H9 (cell line): ENCODE results near the gene GPR52. TPM values are rescaled to one million over a fixed set of nuclear protein-coding genes. Genes with fewer than 3 reads are reported as not detected.

ENCODE experiments used
- DNase-seq: peaks from one replicate; pipeline ENCODE4 v3.0.0-alpha.2; 2017
- H2AFZ ChIP-seq: one replicate; pipeline ENCODE4 v1.6.1; 2013; ENCODE audit warnings: mild to moderate bottlenecking, low read length, control low read depth, moderate library complexity
- H2AK5ac ChIP-seq: 2 replicates; pipeline ENCODE4 v1.6.1; 2013; ENCODE audit warnings: low read length, control low read depth, mixed read lengths; ENCODE audit not compliant: insufficient read length
- H2BK120ac ChIP-seq: one replicate; pipeline ENCODE4 v1.6.1; 2013; ENCODE audit warnings: low read depth, mild to moderate bottlenecking, low read length, control low read depth, inconsistent platforms; ENCODE audit not compliant: poor library complexity, severe bottlenecking
- H2BK12ac ChIP-seq: 2 replicates; pipeline ENCODE4 v1.6.1; 2013; ENCODE audit warnings: low read length, control low read depth, mixed read lengths, low read depth; ENCODE audit not compliant: insufficient read length
- H2BK15ac ChIP-seq: 2 replicates; pipeline ENCODE4 v1.6.1; 2013; ENCODE audit warnings: low read depth, low read length, control low read depth
- H2BK20ac ChIP-seq: one replicate; pipeline ENCODE4 v1.6.1; 2013; ENCODE audit warnings: low read depth, mild to moderate bottlenecking, low read length, control low read depth, inconsistent platforms; ENCODE audit not compliant: poor library complexity, severe bottlenecking
- H2BK5ac ChIP-seq: 2 replicates; pipeline ENCODE4 v1.6.1; 2013; ENCODE audit warnings: low read length, control low read depth, mixed read lengths; ENCODE audit not compliant: insufficient read length
- H3K14ac ChIP-seq: 2 replicates; pipeline ENCODE4 v1.6.1; 2013; ENCODE audit warnings: low read length, control low read depth; ENCODE audit not compliant: insufficient read depth
- H3K18ac ChIP-seq: 2 replicates; pipeline ENCODE4 v1.6.1; 2013; ENCODE audit warnings: low read depth, mild to moderate bottlenecking, mixed read lengths, low read length, control low read depth; ENCODE audit not compliant: insufficient read length
- H3K23ac ChIP-seq: 2 replicates; pipeline ENCODE4 v1.6.1; 2013; ENCODE audit warnings: low read length, control low read depth, mixed read lengths, low read depth; ENCODE audit not compliant: insufficient read length
- H3K23me2 ChIP-seq: 2 replicates; pipeline ENCODE4 v1.6.1; 2013; ENCODE audit warnings: low read depth, mild to moderate bottlenecking, mixed read lengths, low read length, control low read depth; ENCODE audit not compliant: insufficient read length, poor library complexity, severe bottlenecking
- H3K27ac ChIP-seq: 2 replicates; pipeline ENCODE4 v1.5.1; 2013; ENCODE audit warnings: low read length, control low read depth, mixed read lengths, low read depth; ENCODE audit not compliant: insufficient read length
- H3K27me3 ChIP-seq: 2 replicates; pipeline ENCODE4 v1.6.1; 2013; ENCODE audit warnings: low read length, control low read depth, inconsistent platforms; ENCODE audit not compliant: insufficient read depth
- H3K4ac ChIP-seq: 2 replicates; pipeline ENCODE4 v1.6.1; 2013; ENCODE audit warnings: low read depth, mild to moderate bottlenecking, control low read depth, inconsistent platforms, low read length, moderate library complexity
- H3K4me1 ChIP-seq: 2 replicates; pipeline ENCODE4 v1.6.1; 2013; ENCODE audit warnings: low read length, control low read depth, inconsistent platforms; ENCODE audit not compliant: insufficient read depth
- H3K4me2 ChIP-seq: 2 replicates; pipeline ENCODE4 v1.6.1; 2013; ENCODE audit warnings: low read length, control low read depth, mixed read lengths; ENCODE audit not compliant: insufficient read length, insufficient read depth
- H3K56ac ChIP-seq: 2 replicates; pipeline ENCODE4 v1.6.1; 2013; ENCODE audit warnings: low read depth, mild to moderate bottlenecking, mixed read lengths, low read length, control low read depth; ENCODE audit not compliant: insufficient read length
- H3K79me1 ChIP-seq: 2 replicates; pipeline ENCODE4 v1.6.1; 2013; ENCODE audit warnings: low read depth, mild to moderate bottlenecking, moderate library complexity, low read length, control low read depth, inconsistent platforms; ENCODE audit not compliant: insufficient read depth, poor library complexity, severe bottlenecking
- H3K79me2 ChIP-seq: 2 replicates; pipeline ENCODE4 v1.6.1; 2013; ENCODE audit warnings: low read length, control low read depth, inconsistent platforms; ENCODE audit not compliant: insufficient read depth
- H3K9ac ChIP-seq: 2 replicates; pipeline ENCODE4 v1.6.1; 2013; ENCODE audit warnings: low read length, control low read depth, mixed read lengths; ENCODE audit not compliant: insufficient read length; ENCODE audit errors: extremely low read depth
- H3K9me3 ChIP-seq: one replicate; pipeline ENCODE4 v1.6.1; 2013; ENCODE audit warnings: low read depth, low read length, inconsistent platforms; ENCODE audit not compliant: control insufficient read depth
- H3T11ph ChIP-seq: one replicate; pipeline ENCODE4 v1.6.1; 2013; ENCODE audit warnings: mild to moderate bottlenecking, low read length, control low read depth, inconsistent platforms
- H4K20me1 ChIP-seq: one replicate; pipeline ENCODE4 v1.6.1; 2013; ENCODE audit not compliant: control insufficient read depth, insufficient read length, insufficient read depth
- H4K5ac ChIP-seq: 2 replicates; pipeline ENCODE4 v1.6.1; 2013; ENCODE audit warnings: low read depth, mild to moderate bottlenecking, mixed read lengths, low read length, control low read depth; ENCODE audit not compliant: insufficient read length
- H4K8ac ChIP-seq: replicated peaks from 2 replicates; pipeline ENCODE4 v1.6.1; 2013; ENCODE audit warnings: low read length, control low read depth, mixed read lengths, low read depth; ENCODE audit not compliant: insufficient read length
- H4K91ac ChIP-seq: 2 replicates; pipeline ENCODE4 v1.6.1; 2013; ENCODE audit warnings: low read depth, mild to moderate bottlenecking, moderate library complexity, mixed read lengths, low read length, control low read depth; ENCODE audit not compliant: insufficient read length
- H3K27ac Mint-ChIP-seq, 3 experiments: 2 replicates in 2 of 3; 3 replicates in 1 of 3; pipeline ENCODE4 v1.8.0; 2020 to 2021; ENCODE audit warnings: mixed read lengths in 3 of 3, mild to moderate bottlenecking in 1 of 3, moderate library complexity in 1 of 3
- H3K27me3 Mint-ChIP-seq: 2 replicates; pipeline ENCODE4 v1.8.0; 2021; ENCODE audit warnings: low read depth, mild to moderate bottlenecking, moderate library complexity, mixed read lengths
- H3K36me3 Mint-ChIP-seq, 3 experiments: 2 replicates in 2 of 3; 3 replicates in 1 of 3; pipeline ENCODE4 v1.8.0; 2020 to 2021; ENCODE audit warnings: low read depth in 3 of 3, mixed read lengths in 3 of 3; ENCODE audit not compliant: insufficient read depth in 1 of 3
- H3K4me1 Mint-ChIP-seq, 2 experiments: 2 replicates each; pipeline ENCODE4 v1.8.0; 2020; ENCODE audit warnings: mixed read lengths in 2 of 2
- H3K4me3 Mint-ChIP-seq, 2 experiments: 2 replicates in 1 of 2; 3 replicates in 1 of 2; pipeline ENCODE4 v1.8.0; 2020 to 2021; ENCODE audit warnings: mild to moderate bottlenecking in 2 of 2, mixed read lengths in 2 of 2, moderate library complexity in 1 of 2
- H3K9me3 Mint-ChIP-seq, 2 experiments: 2 replicates in 1 of 2; 3 replicates in 1 of 2; pipeline ENCODE4 v1.8.0; 2020; ENCODE audit warnings: mild to moderate bottlenecking in 2 of 2, mixed read lengths in 2 of 2, moderate library complexity in 1 of 2
- CTCF ChIP-seq: fragments of 200-600 bp; sonication (generic); conservative IDR thresholded peaks from 3 replicates; pipeline ENCODE4 v1.8.0; 2021; ENCODE audit warnings: antibody characterized with exemption, mild to moderate bottlenecking
- WGBS: extraction: QIAGEN DNeasy Blood & Tissue Kit; methylation state at CpG from one replicate; pipeline ENCODE4 v1.1.7; 2013; ENCODE audit warnings: missing lambda C conversion rate, low lambda C conversion rate, mixed read lengths; ENCODE audit not compliant: insufficient read length; ENCODE audit errors: extremely low coverage; 5-methylcytosine and 5-hydroxymethylcytosine counted together
- total RNA-seq: library from RNA; stranded (reverse); gene quantifications from 2 replicates; pipeline ENCODE4 v1.2.1, GENCODE V29; 2021

GPR52 gene
- total RNA-seq, 1 experiment from 2014 or later = 0.28 TPM

- no peaks in the 10 kb centered on the region for H4K20me1 ChIP-seq
- no peak overlapping the region for H2BK20ac ChIP-seq
- H3K18ac ChIP-seq = no peak overlapping the region
- no peaks in the 10 kb centered on the region for H3K79me2 ChIP-seq
- H3K4ac ChIP-seq = no peak overlapping the region
- H3K23ac ChIP-seq = no peak overlapping the region
- no peak overlapping the region for H3T11ph ChIP-seq
- no peak overlapping the region for H2BK15ac ChIP-seq
- H3K14ac ChIP-seq = no peak overlapping the region
- H3K27me3 ChIP-seq = no peaks in the 10 kb centered on the region
- H3K79me1 ChIP-seq = no peaks in the 10 kb centered on the region
- no peak for DNase-seq
- H3K4me1 ChIP-seq = no peaks in the 10 kb centered on the region
- H2AFZ ChIP-seq = no peak overlapping the region
- no peaks in the 10 kb centered on the region for H3K4me1 Mint-ChIP-seq
- H4K91ac ChIP-seq = no peak overlapping the region
- TF ChIP-seq CTCF = no peak
- H3K4me3 Mint-ChIP-seq = no peak overlapping the region
- H3K36me3 Mint-ChIP-seq = no peaks in the 10 kb centered on the region
- no peak overlapping the region for H3K27ac ChIP-seq
- no CpG with 5 or more reads among the region's 2 CpGs for WGBS
- H3K4me2 ChIP-seq = no peak overlapping the region
- no peaks in the 10 kb centered on the region for H3K9me3 Mint-ChIP-seq
- no peak overlapping the region for H3K56ac ChIP-seq
- H3K27me3 Mint-ChIP-seq = no peaks in the 10 kb centered on the region
- H2BK5ac ChIP-seq = no peak overlapping the region
- no peak overlapping the region for H4K5ac ChIP-seq
- H2AK5ac ChIP-seq = no peak overlapping the region
- H3K9me3 ChIP-seq = no peaks in the 10 kb centered on the region
- H2BK12ac ChIP-seq = no peak overlapping the region
- H3K23me2 ChIP-seq = no peaks in the 10 kb centered on the region
- no peak overlapping the region for H2BK120ac ChIP-seq
- H3K27ac Mint-ChIP-seq = peak overlapping the region in 1 of 3 experiments; percentile 52; a peak in 1 of 7 replicates
- H3K9ac ChIP-seq = no peak overlapping the region
- no peak overlapping the region for H4K8ac ChIP-seq
Measured at GRCh38 chr1:174491606-174492005, 43.8 kb downstream of the GPR52 start.
